ENCODE measurements around the gene A2M.
"Not testable (repeated sequence)": the region's sequence is repeated elsewhere in the genome, so short reads cannot be mapped to it uniquely, and the experiment has no call there.

The A2M gene

DNA sequence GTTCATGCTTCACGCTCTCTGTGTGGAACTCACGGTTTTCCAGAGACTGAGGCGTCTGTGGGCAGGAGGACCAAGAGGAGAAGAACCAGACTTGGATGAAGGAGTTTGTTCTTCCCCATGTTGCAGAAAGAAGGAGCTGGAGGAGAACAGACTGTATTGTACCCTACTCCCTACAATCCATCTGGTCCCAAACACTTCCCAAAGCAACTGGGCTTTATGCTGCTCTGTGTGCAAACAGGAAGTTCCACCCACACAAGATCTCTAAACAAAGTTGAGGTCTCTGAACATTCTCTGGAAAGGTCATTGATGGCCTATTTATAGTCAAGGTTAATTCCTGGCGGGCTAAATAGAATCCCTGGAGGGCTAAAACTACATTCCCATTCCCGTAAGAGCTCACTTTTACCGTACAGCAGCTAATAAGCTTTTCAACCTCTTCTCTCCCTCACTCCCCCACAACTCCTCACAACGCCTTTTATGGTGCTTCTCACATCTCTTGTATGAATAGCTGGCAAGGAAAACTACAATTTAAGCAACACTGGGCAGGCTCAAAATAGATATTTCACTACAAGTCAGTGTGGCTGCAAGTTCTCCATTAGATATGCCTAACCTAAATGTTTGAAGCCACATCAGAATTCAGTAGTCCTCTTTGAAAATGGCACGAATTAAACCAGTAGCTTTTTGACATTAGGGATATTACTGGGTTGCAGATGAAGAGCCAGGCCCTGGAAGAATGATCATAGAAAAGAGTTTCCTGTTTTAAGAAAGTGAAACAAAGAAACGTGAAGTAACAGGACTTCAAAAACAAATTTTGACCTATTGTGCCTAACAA is at the start of gene A2M:
Gene A2M, minus strand, starts transcription at position 189 of the 829 bp plus-strand sequence. Its CDS starts 70 bp downstream, at position 119.
- no peak for DNase-seq

DNA sequence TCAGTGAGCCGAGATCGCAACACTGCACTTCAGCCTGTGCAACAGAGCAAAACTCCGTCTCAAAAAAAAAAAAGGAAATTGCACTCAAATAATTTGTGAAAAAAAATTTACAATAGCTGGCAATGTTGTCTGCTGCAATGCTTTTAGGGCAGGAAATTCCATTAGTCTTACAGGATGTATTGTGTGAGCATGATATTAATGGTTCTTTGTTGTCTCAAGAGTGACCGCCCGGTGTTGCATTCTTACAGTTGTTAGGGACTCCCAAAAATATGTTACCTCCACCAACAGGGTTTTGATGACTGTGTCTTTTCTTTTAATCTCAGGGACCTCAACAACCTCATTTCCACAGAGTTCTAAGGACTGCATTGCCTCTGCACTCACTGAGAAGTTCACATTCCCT is 47.7 kb upstream of the A2M start:
- no peak for DNase-seq

DNA sequence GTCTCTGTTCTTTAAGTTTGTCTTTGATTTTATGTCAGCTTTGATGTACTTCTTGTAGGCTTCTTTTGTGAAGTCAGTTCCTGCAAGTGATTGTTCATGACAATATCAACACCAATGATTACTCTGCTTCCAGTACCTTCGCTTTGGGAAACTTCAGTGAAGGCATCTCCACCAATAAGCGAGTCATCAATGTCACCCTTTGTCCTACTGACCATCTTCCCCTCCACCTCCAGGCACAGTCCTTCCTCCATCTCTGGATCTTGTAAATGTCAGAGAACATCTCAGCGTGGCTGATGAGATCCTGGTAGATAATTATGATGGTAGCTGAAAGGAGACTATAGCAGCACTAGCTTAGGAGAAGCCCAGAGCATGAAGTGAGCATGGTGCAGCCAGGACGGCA is 40.4 kb upstream of the A2M start:
- DNase-seq, result no peak

DNA sequence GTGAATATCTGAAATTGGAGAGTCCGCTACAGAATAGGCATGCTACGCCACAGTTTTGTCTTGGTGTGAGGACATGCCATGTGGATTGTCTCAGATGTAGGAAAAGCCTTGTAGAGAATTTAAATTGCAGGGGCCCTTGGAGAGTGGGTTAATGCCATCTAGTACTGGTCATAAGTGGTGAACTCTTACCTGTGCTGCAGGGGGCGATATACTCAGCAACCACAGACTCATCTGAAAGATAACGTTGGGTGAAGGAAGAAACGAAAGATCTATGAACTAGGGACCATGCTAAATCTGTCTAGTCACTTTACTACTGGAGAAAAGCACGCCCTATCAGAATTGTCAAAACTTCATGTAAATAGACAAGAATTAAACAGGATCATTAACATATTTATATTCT is 33.7 kb upstream of the A2M start:
- no peak for DNase-seq

DNA sequence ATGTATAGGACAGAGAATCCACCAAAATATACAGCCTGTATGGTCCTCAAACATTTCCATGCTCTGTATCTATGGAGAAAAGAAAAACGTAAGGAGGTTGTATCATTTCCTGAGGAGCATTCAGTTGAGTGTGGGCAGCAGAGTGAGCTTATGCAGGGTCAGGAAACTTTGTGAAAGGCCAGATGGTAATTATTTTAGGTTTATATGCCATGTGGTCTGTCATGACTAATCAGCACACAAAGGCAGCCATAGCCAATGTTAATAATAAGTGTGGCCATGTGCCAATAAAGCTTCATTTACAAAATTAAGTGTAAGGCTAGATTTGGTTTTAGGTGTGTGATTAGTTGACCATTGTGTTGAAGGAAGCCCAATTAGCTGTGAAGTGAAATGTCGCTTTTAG is 33.2 kb upstream of the A2M start:
- no peak for DNase-seq

DNA sequence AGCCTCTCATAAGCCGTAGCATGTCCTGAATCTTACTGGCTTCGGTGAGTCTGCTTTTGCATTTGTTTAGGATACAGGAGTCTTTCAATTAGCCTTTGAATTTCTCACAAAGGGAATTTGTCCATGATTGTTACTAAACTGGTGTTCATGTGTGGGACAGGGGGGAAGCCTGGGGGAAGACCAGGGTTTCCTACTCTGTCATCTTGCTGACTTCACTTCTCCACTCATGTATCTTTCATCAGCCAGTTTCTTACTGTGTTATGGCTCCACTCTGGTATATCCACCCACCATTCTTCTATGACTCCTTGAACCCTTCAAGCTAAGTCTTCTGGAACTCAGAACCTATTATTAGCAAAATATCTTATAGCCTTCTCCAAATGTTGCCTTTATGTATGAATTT is 31.7 kb upstream of the A2M start:
- DNase-seq, result no peak

DNA sequence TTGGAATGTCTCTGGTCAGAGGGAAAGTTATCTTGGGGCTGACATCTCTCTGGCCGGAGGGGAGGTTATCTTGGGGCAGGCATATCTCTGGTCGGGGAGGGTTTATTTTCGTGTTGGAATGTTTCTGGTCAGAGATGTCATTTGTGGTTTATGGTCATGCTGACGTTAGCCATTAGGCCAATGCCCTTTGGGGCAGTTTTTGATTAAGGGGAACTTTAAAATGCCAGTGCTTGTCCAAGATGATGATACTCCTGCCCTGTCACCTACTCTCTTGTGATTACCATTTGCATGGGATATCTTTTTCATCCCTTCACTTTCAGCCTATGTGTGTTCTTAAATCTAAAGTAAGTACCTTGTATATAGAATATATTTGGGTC is 29.0 kb upstream of the A2M start:
- DNase-seq, result no peak

DNA sequence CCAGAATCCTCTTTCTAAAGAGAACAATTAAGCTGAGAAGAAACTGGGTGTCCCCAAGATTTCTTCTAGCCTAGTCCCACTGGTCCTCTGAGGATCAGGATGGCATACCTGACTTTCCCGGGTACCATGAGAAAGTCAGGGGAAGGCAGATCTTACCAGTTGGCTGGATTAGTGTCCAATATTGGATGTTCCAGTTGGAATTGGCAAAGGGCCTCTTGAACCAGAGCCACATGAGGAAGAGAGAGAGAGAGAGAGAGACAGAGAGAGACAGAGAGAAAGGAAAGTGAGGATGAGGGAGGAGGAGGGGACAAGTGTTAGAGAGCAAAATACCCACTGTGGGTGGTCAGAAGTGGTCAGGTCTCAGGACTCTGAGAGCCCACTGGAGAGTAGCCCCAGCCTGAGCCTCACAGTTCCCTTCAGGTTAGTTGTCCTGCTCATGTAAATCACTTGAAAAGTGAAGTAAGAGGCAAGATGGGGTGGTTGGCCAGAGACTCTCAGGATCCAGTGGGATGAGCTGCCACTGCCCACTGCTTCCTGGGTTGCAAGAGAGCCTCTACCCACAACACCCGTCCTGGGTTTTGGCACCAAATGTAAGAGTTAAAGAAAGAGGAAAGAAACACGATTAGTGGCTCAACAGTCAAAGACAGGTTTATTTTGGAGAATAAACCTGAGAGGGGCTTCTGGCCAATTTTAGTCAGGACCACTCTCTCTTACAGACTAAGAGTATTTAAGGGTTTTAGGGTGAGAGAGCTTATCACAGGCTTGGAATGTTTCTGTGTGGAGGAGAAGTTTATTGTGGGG is 28.4 kb upstream of the A2M start:
- no peak for DNase-seq

DNA sequence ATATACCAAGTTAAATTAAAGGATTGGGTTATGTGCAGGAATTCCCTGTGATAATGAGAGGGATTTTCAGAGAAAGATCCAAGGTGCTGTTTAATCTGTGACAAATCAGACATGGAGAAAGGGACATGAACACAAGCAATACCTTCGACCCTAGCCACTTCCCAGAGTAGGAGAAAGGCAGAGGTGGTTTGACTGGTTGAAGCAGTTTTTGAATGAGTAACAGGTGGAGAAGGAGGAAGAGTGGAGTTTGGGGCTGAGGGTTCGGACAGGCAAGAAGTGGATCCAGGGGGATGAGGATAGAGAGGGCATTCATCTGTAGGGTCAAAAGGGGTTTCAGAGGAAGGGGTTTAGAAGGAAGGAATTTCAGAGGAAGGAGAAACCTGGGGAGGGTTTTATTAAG is 27.4 kb upstream of the A2M start:
- DNase-seq, result no peak

DNA sequence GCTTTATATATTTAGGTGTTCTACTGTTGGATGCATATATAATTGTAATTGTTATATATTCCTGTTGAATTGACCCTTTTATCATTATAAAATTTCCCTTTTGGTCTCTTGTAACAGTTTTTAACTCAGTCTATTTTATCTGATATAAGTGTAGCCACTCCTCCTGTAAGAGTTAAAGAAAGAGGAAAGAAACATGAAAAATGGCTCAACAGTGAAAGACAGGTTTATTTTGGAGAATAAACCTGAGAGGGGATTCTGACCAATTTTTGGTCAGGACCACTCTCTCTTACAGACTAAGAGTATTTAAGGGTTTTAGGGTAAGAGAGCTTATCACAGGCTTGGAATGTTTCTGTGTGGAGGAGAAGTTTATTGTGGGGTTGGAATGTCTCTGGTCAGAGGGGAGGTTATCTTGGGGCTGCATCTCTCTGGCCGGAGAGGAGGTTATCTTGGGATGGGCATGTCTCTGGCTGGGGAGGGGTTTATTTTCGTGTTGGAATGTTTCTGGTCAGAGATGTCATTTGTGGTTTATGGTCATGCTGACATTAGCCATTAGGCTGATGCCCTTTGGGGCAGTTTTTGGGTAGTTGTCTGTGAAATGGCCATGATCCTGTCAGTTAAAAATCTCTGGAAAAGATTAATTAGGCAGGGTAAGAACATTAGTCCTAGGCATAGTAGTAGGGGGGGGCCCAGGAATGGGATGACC is 24.0 kb upstream of the A2M start:
- DNase-seq, result not testable (repeated sequence)

DNA sequence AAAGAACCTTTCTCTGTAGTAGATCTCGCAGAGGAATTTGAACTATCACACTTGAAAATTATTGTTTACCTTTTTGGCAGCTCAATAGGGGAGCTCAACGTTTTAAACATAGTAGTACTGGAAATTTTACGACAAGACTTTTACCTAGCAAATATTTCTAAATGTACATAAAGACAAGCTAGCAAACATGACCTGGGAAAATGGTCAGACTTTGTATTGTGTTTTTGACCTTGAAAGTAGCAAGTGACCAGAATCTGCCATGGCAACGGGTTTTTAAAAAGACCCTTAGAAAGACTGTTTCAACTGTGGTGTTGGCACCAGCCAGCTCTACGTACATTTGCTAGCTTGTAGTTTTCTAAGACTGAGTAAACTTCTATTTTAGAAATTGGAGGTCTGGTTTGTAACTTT is 20.2 kb upstream of the A2M start:
- DNase-seq, result no peak

DNA sequence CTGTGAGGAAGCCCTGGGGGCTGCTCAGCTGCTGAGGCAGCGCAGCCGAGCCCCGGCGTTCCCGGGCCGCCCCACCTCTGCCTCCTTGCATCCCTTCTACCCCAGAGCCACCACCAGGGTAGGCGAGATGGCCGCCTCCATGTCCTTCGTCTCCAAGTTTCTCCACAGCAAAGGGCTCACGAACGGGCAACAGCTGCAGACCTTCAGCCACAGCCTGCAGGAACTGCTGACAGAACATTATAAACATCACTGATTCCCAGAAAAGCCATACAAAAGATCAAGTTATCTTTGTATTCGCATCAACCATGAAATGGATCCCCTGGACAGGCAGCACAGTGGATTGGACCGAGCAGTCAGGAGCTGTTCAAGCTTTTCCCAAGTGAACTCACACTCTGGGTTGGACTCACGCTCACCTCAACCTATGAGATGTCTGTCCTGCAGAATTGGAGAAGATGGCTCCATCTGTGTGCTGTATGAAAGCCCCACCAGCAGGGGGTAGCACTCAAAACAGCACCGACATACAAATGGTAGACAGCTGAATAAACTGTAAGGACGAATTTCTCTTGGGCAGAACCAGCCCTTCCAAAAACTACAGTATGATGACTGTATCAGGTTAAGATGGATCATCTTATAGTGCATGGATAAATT is 19.4 kb upstream of the A2M start:
- DNase-seq, result no peak

DNA sequence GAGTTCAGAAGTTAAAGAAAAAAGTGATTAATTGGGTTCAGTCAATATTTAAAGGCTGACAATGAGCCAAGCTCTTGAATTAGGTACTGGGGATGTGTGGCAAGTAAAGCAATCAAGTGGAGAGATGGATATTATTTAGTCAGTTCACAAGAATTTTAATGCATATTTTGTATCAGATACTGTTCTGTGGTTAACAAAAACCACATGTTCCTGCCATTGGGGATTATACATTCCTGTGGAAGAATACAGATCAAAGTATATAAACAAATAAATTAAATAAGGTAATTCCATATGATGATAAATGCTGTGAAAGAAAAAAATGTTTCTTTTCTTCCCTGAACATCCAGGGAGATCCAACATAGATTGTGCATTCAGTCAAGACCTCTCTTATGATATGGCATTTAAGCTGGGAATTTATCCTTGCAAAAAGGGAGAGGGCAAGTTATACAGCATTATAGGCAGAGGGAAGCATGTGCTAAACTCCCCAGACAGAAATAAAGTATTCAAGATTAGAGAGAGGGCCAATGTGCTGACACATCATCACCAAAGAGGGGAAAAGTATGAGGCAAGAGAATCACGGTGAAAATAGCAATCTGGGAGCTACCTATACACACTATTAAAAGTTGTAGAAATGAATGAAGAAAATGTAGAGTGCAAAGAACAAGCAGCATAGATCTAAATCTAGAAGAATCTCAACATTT is 17.6 kb upstream of the A2M start:
- no peak for DNase-seq

DNA sequence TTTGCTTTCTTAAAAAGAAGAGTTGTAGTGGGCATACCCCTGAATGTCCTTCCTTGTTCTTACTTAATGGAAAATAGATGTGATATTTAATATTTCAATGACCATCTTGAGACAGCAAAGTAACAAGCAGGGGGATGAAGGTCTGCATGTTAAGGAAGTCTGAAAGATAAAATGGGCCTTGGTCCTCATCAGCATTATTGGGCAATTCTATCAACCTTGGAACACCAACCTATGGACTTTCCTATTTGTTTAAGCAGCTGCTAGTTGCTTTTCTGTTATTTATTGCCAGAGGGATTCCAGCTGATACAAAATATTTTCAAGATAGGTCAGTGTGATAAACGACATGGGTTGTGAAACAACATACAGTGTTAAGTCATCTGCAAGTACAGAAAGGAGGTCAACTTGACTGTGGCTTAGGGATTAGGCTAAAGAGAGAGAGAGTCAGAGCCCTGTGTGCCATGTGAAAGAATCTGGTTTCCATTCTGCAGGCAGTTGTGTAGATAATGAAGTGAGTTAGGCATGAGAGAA is 16.4 kb upstream of the A2M start:
- no peak for DNase-seq

DNA sequence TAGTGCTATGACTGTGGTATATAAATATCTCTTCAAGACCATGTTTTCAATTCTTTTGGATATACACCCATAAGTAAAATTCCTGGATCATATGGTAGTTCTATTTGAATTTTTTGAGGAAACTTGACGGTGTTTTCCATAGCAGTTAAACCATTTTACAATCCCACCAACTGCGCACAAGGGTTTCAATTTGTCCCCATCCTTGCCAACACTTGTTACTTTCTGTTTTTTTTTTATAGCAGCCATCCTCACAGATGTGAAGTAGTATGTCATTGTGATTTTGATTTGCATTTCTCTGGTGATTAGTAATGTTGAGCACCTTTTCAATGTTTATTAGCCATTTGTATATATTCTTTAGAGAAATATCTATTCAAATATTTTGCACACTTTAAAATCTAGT is 14.5 kb upstream of the A2M start:
- no peak for DNase-seq

DNA sequence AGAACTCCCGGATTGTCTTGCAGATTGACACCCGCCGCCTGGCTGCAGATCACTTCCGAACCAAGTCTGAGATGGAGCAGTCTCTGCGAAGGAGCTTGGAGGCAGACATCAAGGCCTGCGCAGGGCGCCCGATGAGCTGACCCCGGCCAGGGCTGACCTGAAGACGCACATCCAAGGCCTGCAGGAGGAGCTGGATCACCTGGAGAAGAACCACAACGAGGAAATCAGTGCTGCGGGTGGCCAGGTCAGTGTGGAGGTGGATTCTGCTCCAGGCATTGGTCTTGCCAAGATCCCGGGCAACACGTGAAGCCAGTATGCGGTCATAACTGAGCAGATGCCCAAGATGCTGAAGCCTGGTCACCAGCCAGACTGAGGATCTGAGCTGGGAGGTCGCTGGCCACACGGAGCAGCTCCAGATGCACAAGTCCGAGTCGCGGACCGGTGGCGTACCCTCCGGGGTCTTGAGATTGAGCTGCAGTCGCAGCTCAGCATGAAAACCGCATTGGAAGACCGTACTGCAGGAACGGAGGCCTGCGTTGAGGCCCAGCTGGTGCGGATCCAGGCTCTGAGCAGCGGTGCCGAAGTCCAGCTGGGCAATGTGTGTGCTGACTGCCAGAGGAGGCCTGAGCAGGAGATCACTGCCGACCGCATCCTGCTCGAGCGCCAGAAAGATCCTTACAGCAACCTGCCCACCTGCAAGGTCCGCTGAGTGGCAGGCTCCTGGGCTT is 12.4 kb upstream of the A2M start:
- DNase-seq, result no peak

DNA sequence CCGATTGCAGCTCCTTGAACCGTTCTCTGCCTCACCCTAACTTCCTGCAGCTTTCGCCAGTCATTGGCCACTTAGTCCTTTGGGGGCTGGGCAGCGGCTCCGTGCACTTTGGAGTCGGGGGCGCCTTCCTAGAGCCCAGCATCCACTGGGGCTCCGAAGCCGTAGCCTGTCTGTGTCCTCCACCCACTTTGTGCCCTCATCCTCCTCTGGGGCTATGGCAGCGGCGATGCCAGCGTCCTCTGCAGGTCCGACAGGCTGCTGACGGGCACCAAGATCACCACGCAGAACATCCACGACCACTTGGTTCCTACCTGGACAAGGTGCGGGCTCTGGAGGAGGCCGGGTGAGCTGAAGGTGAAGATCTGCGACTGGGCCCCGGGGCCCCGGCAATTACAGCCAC is 11.8 kb upstream of the A2M start:
- DNase-seq, result no peak

DNA sequence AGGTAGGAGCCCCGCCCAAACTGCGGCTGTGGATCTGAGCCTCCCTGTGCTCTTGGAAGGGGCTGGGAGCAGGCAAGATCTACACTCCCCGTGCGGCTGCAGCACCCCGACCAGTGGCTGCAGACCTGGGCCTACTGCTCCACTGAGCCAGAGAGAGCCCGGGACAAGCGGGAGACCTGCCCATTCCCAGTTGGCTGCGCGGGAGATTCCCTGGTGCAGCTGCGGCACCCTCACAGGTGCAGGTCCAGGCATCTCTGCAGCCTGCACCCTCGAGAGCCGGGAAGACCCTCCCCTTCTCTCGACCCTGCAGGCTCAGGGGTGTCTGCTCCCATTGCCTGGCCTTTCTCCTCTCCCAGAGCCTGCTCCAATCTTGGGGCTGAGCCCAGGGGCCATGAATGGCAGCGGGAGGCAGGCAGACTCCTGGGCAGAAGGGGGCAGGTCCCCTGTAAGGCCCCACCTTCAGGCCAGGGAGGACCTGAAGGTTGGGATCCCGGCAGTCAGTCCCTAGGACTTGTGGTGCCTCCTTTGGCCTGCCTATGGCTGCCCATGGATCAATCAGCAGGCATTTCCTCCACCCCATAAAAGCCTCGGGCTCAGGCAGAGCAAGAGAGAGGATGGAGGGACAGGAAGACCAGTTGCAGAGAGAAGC is 8.8 kb upstream of the A2M start:
- DNase-seq, result no peak

DNA sequence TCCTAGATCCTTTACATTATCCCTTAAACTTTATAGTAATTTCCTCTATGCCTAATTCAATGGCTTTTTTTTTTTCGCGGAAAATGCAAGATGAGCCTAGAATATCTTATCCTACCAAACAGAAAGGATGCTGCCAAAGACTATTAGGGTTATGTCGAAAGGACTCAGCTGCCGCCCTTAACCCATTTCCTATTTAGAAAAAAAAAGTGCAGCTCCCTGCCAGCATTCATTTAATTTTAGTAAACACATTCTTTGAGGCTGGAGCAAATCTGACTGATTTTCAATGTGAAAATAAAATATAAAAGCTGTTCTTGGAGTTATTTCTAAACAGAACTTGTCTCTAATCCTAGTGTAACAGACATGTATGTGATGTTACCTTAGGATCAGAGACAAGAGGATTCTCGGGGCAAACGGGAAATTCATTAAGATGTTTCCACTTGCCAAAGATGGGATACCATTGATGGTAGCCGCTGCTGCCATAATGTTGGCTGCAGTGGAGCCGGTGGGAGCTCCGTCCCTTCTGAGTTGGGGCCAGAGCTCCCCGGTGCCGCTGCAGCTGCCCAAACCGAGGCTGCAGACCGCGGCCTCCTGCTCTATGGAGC is 8.2 kb upstream of the A2M start:
- DNase-seq, result no peak

DNA sequence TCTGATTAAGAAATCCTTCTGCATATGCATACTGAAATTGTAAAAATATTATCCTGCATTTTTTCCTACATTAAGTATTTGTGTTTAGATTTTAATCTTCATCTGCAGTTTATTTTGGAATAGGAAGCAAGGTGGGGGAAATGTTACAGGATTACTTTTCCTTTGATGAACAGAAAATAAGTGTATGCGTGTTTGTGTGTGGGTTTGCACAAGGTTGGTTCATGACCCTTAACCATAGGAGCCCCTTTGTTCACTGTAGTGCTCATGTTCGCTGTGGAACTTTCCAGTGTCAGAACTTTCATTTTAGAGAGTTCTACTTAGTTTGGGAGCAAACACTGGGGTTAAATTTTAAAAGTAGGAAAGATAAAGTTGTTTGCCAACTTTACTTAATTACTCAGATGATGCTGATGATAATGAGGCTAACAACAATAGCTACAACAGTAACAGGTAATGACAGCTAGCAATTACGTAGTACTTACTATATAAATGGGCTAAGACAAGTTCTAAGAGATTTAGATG is 6.4 kb upstream of the A2M start:
- DNase-seq, result no peak
